OCI-LY1 (cell line): Measurements from ENCODE around the gene SYNM.

Experiments
- H2AFZ ChIP-seq: fragments of 200-600 bp; sonication (generic), shearing (Covaris generic); 2 replicates; pipeline ENCODE4 v1.6.0; 2014; ENCODE audit warnings: antibody characterized with exemption, mild to moderate bottlenecking, low read length
- H3F3A ChIP-seq: fragments of 200-600 bp; sonication (generic), shearing (Covaris generic); 2 replicates; pipeline ENCODE4 v1.6.0; 2014; ENCODE audit warnings: mild to moderate bottlenecking, antibody characterized with exemption, low read length, moderate library complexity; ENCODE audit not compliant: insufficient read depth
- H3K27ac ChIP-seq: fragments of 200-600 bp; sonication (generic); 2 replicates; pipeline ENCODE4 v1.5.1; 2014; ENCODE audit warnings: low read length, mixed run types, mild to moderate bottlenecking, low read depth; ENCODE audit not compliant: poor library complexity, severe bottlenecking
- H3K27me3 ChIP-seq: fragments of 200-600 bp; sonication (generic); 2 replicates; pipeline ENCODE4 v1.6.0; 2014; ENCODE audit warnings: antibody characterized with exemption, mild to moderate bottlenecking, low read length, moderate library complexity; ENCODE audit not compliant: insufficient read depth
- H3K36me3 ChIP-seq: fragments of 200-600 bp; sonication (generic); 2 replicates; pipeline ENCODE4 v1.6.1; 2014; ENCODE audit warnings: mild to moderate bottlenecking, antibody characterized with exemption, low read length, moderate library complexity, mixed read lengths; ENCODE audit not compliant: insufficient read depth
- H3K4me1 ChIP-seq: fragments of 200-600 bp; sonication (generic); 2 replicates; pipeline ENCODE4 v1.5.1; 2014; ENCODE audit warnings: mild to moderate bottlenecking, low read length, moderate library complexity; ENCODE audit not compliant: insufficient read depth, severe bottlenecking
- H3K4me2 ChIP-seq: fragments of 200-600 bp; sonication (generic), shearing (Covaris generic); 2 replicates; pipeline ENCODE4 v1.6.1; 2014; ENCODE audit warnings: low read length
- H3K4me3 ChIP-seq: fragments of 200-600 bp; sonication (generic); 2 replicates; pipeline ENCODE4 v1.5.1; 2014; ENCODE audit warnings: low read length, low read depth, mild to moderate bottlenecking, mixed read lengths; ENCODE audit not compliant: poor library complexity, severe bottlenecking
- H3K79me2 ChIP-seq: fragments of 200-600 bp; shearing (Covaris generic); 2 replicates; pipeline ENCODE4 v1.6.1; 2016; ENCODE audit warnings: mixed run types, low read length, mixed read lengths; ENCODE audit not compliant: insufficient read depth
- H3K9ac ChIP-seq: fragments of 200-600 bp; sonication (generic), shearing (Covaris generic); 2 replicates; pipeline ENCODE4 v1.6.1; 2014; ENCODE audit warnings: mild to moderate bottlenecking, low read length, mixed read lengths
- H3K9me2 ChIP-seq: fragments of 200-600 bp; sonication (generic), shearing (Covaris generic); 2 replicates; pipeline ENCODE4 v1.6.1; 2014; ENCODE audit warnings: low read depth, mild to moderate bottlenecking, low read length, mixed read lengths
- H3K9me3 ChIP-seq: fragments of 200-600 bp; shearing (Covaris generic); 2 replicates; pipeline ENCODE4 v1.6.1; 2014; ENCODE audit warnings: low read length, mixed read lengths
- H4K20me1 ChIP-seq: fragments of 200-600 bp; sonication (generic), shearing (Covaris generic); 2 replicates; pipeline ENCODE4 v1.6.0; 2016; ENCODE audit warnings: mild to moderate bottlenecking, low read length; ENCODE audit not compliant: insufficient read depth
- EZH2 ChIP-seq: fragments of 200-600 bp; sonication (generic), shearing (Covaris generic); IDR thresholded peaks from 2 replicates; pipeline ENCODE4 v1.8.0; 2017; ENCODE audit warnings: borderline replicate concordance, mixed run types, mild to moderate bottlenecking, antibody characterized with exemption, low read length, moderate library complexity, mixed read lengths
- TF ChIP-seq, protein P1 (sequence below): fragments of 200-600 bp; sonication (generic), shearing (Covaris generic); IDR thresholded peaks from 2 replicates; pipeline ENCODE4 v1.5.1; 2017; ENCODE audit warnings: mild to moderate bottlenecking, antibody characterized with exemption, low read length, moderate library complexity, mixed read lengths

SYNM gene

DNA sequence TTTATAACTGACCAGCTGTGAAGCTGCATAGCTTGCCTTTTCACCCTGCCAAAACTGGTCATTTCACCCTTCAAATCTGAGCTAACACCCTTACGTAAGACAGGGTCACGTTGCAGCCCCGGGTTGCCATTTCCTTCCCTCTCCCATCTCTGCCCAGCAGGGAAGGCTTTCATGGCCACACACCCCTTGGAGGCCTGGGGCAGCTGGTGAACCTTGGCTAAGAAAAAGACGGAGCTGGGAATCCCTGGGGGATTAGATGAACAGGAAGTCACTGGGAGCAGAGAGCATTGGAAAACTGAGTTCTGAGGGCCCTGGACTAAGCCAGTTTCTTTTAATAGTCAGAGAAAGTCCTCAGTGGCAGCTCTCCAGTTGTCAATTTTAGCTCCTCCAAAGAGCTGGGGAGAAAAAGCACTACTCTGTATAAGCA is 76.7 kb downstream of the SYNM start:
- Histone ChIP-seq H2AFZ (no peak overlapping the region), H3K36me3 (no peaks in the 10 kb centered on the region), H3K9ac (no peak overlapping the region), H3K9me3 (no peaks in the 10 kb centered on the region), H3K27me3 (no peaks in the 10 kb centered on the region), H3K4me1 (no peaks in the 10 kb centered on the region), H3K9me2 (no peaks in the 10 kb centered on the region), H3K4me2 (no peak overlapping the region), H3K4me3 (no peak overlapping the region), H4K20me1 (no peaks in the 10 kb centered on the region), H3K79me2 (no peaks in the 10 kb centered on the region), H3F3A (no peaks in the 10 kb centered on the region), H3K27ac (no peak overlapping the region)
- TF ChIP-seq EZH2: no peak
- TF ChIP-seq, protein P1, sequence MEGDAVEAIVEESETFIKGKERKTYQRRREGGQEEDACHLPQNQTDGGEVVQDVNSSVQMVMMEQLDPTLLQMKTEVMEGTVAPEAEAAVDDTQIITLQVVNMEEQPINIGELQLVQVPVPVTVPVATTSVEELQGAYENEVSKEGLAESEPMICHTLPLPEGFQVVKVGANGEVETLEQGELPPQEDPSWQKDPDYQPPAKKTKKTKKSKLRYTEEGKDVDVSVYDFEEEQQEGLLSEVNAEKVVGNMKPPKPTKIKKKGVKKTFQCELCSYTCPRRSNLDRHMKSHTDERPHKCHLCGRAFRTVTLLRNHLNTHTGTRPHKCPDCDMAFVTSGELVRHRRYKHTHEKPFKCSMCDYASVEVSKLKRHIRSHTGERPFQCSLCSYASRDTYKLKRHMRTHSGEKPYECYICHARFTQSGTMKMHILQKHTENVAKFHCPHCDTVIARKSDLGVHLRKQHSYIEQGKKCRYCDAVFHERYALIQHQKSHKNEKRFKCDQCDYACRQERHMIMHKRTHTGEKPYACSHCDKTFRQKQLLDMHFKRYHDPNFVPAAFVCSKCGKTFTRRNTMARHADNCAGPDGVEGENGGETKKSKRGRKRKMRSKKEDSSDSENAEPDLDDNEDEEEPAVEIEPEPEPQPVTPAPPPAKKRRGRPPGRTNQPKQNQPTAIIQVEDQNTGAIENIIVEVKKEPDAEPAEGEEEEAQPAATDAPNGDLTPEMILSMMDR: no peak

- H3K4me3 ChIP-seq: no peak overlapping the region
- H3K9me2 ChIP-seq: no peaks in the 10 kb centered on the region
- no peak overlapping the region for H2AFZ ChIP-seq
- no peaks in the 10 kb centered on the region for H3K79me2 ChIP-seq
- no peaks in the 10 kb centered on the region for H3K36me3 ChIP-seq
- no peaks in the 10 kb centered on the region for H3K27me3 ChIP-seq
- H3K4me1 ChIP-seq: no peaks in the 10 kb centered on the region
- TF ChIP-seq EZH2: no peak
- TF ChIP-seq, protein P1: no peak
- no peaks in the 10 kb centered on the region for H3K9me3 ChIP-seq
- H3K27ac ChIP-seq: no peak overlapping the region
- no peak overlapping the region for H3K4me2 ChIP-seq
- H3K9ac ChIP-seq: no peak overlapping the region
- H4K20me1 ChIP-seq: no peaks in the 10 kb centered on the region
- H3F3A ChIP-seq: no peaks in the 10 kb centered on the region
Measured at GRCh38 chr15:99182791-99183190, 77.9 kb downstream of the SYNM start.
